ENCODE results near the gene AUTS2.

- TF ChIP-seq CTCF (IDR thresholded peaks at IDR 0.05; ENCODE audit: low read depth, low read length, missing input control) (no peak), RAD21 (IDR thresholded peaks at IDR 0.05) (no peak), RXRA (IDR thresholded peaks at IDR 0.05) (no peak), ZBTB33 (IDR thresholded peaks at IDR 0.05) (no peak), NR2F2 (IDR thresholded peaks at IDR 0.05) (no peak), TAF1 (conservative IDR thresholded peaks at IDR 0.05) (no peak), HNF4G (IDR thresholded peaks at IDR 0.05) (no peak), EGR1 (IDR thresholded peaks at IDR 0.05; ENCODE audit: low read depth in 2 of 2) (no peak), JUND (IDR thresholded peaks at IDR 0.05) (no peak), FOXA1 (IDR thresholded peaks at IDR 0.05) (no peak)
- TF ChIP-seq, protein P1, sequence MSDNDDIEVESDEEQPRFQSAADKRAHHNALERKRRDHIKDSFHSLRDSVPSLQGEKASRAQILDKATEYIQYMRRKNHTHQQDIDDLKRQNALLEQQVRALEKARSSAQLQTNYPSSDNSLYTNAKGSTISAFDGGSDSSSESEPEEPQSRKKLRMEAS (IDR thresholded peaks at IDR 0.05), result no peak
- TF ChIP-seq, protein P2, sequence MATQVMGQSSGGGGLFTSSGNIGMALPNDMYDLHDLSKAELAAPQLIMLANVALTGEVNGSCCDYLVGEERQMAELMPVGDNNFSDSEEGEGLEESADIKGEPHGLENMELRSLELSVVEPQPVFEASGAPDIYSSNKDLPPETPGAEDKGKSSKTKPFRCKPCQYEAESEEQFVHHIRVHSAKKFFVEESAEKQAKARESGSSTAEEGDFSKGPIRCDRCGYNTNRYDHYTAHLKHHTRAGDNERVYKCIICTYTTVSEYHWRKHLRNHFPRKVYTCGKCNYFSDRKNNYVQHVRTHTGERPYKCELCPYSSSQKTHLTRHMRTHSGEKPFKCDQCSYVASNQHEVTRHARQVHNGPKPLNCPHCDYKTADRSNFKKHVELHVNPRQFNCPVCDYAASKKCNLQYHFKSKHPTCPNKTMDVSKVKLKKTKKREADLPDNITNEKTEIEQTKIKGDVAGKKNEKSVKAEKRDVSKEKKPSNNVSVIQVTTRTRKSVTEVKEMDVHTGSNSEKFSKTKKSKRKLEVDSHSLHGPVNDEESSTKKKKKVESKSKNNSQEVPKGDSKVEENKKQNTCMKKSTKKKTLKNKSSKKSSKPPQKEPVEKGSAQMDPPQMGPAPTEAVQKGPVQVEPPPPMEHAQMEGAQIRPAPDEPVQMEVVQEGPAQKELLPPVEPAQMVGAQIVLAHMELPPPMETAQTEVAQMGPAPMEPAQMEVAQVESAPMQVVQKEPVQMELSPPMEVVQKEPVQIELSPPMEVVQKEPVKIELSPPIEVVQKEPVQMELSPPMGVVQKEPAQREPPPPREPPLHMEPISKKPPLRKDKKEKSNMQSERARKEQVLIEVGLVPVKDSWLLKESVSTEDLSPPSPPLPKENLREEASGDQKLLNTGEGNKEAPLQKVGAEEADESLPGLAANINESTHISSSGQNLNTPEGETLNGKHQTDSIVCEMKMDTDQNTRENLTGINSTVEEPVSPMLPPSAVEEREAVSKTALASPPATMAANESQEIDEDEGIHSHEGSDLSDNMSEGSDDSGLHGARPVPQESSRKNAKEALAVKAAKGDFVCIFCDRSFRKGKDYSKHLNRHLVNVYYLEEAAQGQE (IDR thresholded peaks at IDR 0.05), result no peak
Observed at GRCh38 chr7:70607759-70608158, 1009.5 kb downstream of the AUTS2 start.
